ENCODE measurements around the gene ZNRD2. TPM values are rescaled to one million over a fixed set of nuclear protein-coding genes. Genes with fewer than 3 reads are reported as not detected.

The ZNRD2 gene
- polyA plus RNA-seq, 3 donors: 35.0 to 59.2 (median 54.7) TPM

DNA sequence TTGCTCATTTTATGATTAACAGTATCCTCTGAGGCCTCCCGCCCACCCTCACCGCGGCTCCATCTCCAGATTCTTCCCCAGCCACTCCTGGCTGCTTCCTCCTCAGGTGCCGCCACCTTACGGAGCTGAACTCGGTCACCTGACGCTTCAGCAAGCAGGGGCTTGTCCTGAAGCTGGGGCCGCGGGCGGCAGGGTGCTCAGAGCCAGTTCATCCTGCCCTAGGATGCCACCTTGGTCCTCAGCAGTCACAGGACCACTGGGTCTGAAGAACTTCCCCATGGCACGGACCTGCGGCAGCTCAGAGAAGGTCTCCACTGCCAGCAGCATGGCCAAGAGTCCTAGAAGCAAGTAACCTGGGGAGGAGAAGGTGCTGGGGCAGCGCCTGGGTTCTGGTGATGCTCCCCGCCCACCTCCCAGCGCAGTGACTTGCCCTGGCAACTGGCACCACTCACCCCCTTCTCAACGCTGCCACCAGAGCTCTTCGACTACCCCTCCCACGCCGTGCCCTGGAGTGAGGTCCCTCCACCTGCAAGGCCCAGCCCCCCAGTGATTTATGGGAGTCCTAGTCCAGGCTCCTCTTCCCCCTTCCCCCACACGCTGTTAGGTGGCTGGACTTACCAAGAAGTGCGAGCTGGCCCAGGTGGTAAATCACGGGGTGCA is 22.7 kb downstream of the ZNRD2 start:
- DNase-seq (ENCODE audit: extremely low read depth in 1 of 11, low read depth in 9 of 11, low spot score in 4 of 11): no peak

DNA sequence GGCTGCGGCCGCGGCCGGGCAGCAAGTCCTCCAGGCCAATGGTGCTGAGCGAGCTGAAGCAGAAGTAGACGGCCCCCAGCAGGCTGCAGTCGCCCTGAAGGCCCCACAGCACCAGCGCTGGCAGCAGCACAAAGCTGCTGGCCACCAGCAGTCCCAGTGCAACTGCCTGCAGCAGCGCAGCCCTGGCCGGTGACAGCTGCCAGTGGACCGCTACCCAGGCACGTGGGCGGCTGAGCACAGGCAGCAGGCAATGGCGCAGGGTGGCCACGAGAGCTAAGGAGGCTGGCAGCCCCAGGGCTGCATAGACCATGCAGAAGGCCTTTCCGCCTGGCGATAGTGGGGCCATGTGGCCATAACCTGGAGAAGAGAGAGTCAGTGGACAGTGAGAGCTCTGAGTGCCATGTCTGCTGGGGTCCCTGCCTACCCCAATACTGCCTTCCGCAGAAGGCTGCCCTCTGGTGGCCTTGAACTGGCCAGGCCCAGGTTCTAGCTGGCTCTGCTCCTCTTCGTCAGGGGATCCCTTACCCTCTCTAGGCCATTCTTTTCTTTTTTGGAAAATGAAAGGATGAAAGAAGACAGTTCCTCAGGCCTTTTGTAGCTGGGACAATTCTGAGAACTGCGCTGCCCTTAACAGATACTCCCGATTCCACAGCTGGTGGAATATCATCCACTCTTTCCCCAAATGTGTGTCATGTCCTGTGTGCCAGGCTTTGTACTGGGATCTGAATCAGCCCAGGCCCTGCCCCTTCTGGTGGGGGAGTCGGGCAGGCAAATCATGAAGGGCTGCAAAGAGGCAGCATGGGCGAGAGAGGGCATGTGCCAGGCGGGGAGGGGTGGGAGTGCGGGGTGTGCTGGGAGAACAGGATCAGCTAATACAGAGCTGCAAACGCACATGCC is 23.5 kb downstream of the ZNRD2 start:
- DNase-seq (ENCODE audit: extremely low read depth in 1 of 11, low read depth in 9 of 11, low spot score in 4 of 11): no peak

DNA sequence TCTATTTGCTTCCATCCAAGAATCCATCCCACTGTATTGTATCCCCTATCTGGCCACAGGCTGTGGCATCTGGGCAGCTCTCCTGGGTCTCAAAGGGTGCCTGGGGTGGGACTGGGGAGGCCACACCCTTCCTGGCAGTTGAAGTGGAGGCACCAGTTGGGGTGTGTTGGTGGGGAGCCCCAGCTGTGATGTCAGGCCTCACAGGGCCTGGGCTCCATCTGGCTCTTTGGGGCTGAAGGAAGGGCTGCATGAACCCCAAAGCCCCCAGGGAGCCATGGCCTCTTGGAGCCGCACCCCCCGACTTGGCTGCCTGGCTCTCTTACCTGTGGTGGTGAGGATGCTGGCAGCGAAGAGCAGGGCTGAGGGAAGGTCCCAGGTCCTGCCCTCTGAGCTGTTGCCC is 24.9 kb downstream of the ZNRD2 start:
- DNase-seq (ENCODE audit: extremely low read depth in 1 of 11, low read depth in 9 of 11, low spot score in 4 of 11): no peak

DNA sequence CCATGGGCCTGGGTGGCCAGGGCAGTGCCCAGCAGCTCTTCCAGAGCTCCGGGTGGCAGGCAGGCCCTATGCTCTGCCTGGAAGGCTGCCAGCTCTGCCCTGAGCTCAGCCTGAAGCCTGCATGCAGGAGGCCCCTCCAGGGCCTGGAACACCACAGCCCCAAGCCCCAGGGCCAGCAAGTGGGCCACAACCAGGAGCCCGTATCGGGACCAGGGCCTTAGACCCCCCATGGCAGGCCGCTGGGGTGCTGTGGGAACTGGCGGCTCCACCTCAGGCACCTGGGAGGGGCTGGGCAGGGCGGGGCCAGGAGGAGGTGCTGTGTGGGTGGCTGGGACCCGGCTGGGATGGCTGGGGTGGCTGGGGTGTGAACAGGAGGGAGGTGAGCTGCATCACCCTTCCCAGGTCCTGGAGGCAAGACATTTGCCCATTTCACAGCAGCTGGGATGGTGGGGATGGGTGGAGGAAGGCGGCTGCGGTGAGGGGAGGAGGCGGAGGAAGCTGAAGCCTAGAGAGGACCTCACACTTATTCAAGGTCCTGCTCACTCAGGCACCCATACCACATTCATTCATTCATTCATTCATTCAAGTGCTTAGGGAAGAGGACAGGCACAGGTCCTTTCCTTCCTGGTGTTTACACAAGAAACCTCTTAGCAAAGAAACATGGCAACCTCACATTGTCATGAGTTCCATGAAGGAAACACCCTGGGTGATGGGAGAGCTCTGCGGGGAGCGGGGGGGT is 25.4 kb downstream of the ZNRD2 start, which contains the start of gene KCNK7:
TSS of gene KCNK7 (minus strand) at position 258 of the 739 bp plus-strand sequence. CDS start at position 230, 28 bp downstream.
- no peak for DNase-seq (ENCODE audit: extremely low read depth in 1 of 11, low read depth in 9 of 11, low spot score in 4 of 11)

DNA sequence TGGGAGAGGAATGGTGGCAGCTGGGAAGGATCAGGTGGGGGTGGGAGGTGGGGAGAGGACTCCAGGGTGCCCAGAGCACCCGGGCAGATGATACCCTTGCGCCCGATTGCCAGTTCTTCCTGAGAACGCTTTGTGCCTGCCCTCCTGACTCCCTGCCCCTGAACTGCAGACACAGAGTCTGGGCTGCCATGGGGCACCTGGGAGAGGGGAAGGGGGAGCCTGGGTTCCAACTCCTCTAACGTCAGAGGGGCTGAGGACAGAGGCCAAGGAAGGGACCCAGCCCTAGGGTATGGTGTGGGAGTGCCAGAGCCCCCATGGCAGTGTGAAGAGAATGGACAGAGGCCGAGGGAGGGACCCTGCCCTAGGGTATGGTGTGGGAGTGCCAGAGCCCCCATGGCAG is 26.2 kb downstream of the ZNRD2 start:
- no peak for DNase-seq (ENCODE audit: extremely low read depth in 1 of 11, low read depth in 9 of 11, low spot score in 4 of 11)

DNA sequence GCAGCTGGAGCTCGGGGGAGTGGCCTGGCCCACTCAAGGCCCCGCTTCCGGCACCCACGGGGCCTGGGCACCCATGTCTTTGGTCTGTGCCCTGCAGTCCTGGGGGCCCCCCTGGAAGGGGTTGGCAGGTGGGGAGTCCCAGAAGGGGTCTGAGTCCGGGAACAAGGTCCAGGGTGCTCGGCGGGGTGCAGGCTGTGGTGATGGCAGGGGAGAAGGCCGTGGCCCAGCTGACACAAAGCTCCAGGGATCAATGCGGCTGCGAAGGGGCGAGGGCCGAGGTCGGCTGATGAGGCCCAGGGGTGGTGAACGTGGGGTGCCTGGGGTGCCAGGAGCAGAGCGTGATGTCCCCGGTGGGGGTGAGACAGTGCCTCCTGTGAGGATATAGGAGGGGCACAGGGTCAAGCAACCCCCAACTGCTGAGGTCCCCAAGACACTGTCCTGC is 28.0 kb downstream of the ZNRD2 start:
- no peak for DNase-seq (ENCODE audit: extremely low read depth in 1 of 11, low read depth in 9 of 11, low spot score in 4 of 11)

DNA sequence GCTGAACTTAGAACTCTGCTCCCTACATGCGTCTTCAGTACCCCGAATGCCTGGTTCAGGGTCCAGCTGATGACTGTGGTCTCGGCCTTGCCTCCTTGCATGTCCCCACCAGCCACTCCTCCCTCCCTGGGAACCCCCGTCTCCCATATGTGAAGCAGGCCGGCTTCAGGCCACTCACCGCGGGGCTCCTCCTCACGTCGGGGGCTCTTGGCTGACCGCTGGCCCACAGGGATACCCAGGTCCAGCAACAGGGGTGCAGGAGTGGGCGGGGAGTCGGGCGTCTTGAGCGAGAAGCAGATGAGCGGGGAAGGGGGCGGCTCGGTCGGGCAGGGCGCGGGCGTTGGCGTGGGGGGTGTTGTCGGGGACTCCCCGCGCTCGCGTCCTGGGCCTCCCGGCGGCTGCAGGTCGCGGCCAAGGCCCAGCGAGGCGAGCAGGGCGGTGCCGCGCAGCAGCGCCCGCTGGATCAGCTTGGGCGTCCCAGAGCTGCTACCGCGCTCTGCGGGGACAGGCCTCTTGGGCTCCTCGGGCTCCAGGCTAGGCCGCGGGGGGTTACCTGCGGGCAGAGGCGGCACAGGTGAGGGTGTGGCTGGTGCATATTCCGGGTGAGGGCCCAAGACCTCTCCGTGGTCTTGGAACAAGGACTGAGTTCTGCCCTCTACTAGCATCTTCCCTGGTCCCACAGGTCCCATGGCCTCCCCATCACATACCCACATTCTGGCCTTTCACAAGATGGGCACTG is 29.1 kb downstream of the ZNRD2 start:
- DNase-seq (ENCODE audit: extremely low read depth in 1 of 11, low read depth in 9 of 11, low spot score in 4 of 11): no peak

DNA sequence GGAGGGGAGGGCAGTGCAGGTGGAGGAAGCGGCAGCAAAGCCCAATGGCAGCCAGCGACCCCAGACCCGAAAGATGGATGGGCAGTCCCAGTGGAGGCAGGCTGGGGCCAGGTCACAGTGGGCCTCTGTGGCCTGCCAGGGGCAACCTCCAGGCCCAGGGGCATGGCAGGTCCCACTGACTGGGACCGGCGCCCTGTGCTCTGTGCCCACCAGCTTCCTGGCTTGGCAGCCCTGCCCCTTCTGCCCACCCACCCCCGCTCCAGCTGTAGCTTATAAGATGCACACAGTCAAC is 29.6 kb downstream of the ZNRD2 start:
- no peak for DNase-seq (ENCODE audit: extremely low read depth in 1 of 11, low read depth in 9 of 11, low spot score in 4 of 11)

DNA sequence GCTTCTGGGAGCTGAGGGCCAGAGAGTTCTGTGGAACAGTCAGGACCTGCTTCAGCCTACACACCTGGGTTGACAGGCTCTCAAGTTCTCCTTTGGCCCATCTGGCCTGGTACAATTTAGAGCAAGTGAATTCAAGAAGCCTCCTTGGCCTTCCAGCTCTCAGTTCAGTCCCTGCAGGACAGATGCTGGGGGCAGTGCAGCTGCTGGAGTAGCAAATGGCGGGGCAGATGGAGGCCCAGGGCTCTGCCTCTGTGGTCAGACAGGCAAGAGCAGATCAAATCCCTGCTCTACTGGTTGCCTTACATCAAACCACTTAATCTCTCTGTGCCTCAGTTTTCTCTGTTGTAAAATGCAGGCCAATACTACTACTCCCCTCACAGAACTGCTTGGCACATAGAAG is 34.0 kb downstream of the ZNRD2 start:
- no peak for DNase-seq (ENCODE audit: extremely low read depth in 1 of 11, low read depth in 9 of 11, low spot score in 4 of 11)

DNA sequence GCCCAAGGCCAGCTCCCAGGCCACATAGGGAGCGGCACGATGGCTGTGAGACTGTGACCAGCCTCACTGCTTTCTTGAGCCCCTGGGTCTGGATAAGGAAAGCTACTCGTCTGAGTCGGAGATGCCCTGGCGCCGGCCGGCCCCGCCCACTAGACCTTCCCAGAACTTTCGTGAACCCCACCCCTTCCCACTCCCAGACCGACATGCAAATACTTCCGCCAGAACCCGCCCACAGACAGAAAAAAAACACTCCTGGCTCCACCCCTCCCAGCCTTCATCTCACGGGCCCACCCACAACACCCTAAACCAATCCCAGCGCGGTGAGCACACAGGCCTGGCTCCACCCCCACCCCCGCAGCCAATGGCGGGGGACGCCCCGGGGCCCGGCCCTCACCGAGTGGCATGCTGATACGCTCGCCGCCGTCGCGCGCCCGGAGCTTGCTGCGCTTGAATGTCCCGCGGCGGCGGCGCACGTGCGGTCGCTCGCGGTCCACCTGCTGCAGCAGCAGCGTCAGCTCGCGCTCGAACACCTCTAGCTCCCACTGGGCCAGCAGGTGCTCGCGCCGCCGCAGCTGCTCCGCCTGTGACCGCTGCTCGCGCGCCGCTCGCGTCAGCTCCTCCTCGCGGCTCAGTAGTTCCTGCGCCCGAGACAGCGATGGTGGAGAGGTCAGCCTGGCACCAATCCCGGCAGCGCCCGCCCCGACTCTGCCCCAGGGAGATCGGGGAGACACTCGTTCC is 36.8 kb downstream of the ZNRD2 start:
- DNase-seq (ENCODE audit: extremely low read depth in 1 of 11, low read depth in 9 of 11, low spot score in 4 of 11): peak; percentile 75 to 95 (median 92)

DNA sequence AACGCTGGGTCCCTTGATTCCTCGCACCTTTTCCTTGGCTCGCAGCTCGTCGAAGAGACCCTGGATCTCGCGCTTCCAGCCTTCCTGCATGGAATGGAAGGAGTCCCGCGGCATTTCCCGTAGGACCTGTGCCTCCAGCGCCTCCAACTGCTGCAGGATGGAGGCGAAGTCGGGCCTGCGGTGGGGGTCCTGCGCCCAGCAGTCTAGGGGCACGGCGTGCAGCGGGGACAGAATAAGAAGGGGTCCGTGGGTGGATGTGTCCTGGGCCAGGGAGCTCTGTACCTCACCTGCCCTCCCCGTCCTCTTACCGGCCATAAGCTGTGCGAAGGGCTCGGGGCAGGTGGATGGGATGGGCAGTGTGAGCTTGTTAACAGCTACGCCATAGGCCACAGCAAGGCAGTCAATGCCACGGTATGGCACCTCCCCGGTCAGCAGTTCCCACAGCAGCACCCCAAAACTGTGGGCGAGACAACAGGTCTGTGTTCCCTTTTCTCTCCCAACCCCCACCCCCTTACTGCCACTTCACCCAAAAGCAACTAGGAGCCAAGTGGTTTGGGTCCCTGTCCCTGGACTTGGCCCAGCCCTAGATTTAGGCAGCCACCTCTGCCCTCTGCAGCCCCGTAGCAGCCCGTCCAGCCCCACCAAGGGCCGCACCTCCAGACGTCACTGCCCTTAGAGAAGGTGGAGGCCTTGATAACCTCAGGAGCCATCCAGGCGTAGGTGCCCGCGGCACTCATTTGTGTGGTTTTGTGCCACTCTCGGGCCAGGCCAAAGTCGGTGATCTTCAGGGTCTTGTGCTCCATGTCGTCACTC is 37.5 kb downstream of the ZNRD2 start:
- DNase-seq (ENCODE audit: extremely low read depth in 1 of 11, low read depth in 9 of 11, low spot score in 4 of 11): no peak

DNA sequence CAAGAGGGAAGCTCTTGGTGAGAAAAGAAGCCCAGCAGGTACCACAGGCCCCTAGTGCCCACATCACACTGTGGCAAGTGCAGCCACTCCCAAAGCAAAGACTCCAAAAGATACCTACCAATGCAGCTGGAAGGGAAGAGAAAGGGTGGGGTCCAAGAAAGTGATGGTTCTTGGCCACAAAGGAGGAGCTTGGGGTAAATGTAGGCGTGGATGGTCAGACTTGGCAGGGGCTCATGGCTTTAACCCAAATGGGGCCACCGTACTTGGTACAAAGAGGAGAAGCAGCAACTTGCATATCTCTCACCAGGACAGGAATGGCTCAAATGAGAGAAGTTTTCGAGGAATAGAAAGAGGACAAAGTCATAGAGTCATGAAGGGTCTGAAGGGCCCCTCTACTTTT is 39.0 kb downstream of the ZNRD2 start:
- no peak for DNase-seq (ENCODE audit: extremely low read depth in 1 of 11, low read depth in 9 of 11, low spot score in 4 of 11)

DNA sequence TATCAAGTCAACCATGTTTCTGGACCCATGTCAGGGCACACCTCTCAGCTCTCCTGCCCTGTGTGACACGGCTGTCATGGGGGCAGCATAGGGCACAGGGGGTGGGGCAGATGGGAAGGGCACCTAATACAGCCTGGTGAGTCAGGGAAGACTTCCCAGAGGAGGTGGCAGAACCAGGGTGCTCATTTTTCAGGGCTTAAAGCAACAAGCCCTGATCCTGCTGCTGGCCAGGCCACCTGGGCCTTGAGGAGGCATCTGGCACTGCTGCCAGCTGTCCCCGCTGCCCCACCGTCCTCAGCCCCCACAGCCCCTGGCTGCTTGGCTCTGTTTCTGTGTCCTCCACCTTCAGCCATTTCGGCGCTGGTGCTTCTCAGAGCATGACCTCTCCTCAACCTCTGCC is 39.4 kb downstream of the ZNRD2 start:
- DNase-seq (ENCODE audit: extremely low read depth in 1 of 11, low read depth in 9 of 11, low spot score in 4 of 11): no peak

DNA sequence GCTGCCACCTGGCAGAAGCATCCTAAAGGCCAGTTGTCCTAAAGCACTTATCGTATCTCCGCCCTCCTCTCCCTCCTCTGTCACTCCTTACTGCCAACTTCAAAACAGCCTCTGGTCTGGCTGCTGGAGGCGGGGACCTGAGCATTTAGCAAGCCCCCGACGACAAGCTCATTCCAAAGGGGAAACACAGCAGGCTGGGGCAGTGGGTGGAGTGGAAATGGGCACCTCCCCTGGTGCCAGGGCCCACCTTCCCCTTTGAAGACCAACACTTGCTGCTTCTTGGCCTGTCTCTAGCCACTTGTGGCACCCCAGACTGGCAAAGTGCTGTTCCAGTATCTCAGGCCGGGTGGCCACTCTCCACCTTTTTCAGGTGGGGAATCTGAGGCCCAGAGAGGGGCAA is 40.1 kb downstream of the ZNRD2 start:
- no peak for DNase-seq (ENCODE audit: extremely low read depth in 1 of 11, low read depth in 9 of 11, low spot score in 4 of 11)

DNA sequence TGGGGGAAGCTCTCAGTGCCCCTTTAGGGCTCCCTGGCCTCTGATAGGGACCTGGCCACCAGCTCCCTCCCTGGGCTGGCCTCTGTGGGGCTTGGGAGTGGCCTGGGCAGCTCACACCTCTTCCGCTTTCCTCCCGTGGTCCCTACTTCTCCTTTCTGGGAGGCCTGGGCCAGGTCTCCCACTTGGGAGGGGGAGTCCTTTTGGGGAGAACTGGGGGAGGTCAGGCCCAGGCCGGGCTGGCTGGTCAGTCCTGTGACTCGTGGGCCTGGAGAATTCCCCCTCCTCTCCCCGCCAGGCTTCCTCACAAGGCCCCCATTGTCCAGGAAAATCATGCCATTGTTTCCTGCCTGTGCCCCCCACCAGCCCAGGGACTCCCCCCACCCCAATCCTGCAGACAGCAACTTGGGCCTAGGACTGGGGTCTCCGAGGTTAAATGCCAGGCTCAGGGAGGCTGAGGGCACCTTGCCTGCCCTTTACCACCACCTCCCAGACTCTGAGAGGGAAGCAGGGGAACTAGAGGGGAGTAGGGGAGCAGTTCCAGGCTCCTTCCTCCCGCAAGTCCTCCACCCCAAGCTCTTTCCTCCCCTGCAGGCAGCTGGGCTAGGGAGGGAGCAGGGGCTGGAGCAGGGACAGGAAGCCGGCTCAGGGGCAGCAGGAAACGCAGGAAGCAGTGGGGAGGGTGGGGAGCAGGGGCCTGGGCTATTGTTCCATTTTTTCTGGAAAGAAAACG is 40.9 kb downstream of the ZNRD2 start:
- no peak for DNase-seq (ENCODE audit: extremely low read depth in 1 of 11, low read depth in 9 of 11, low spot score in 4 of 11)

DNA sequence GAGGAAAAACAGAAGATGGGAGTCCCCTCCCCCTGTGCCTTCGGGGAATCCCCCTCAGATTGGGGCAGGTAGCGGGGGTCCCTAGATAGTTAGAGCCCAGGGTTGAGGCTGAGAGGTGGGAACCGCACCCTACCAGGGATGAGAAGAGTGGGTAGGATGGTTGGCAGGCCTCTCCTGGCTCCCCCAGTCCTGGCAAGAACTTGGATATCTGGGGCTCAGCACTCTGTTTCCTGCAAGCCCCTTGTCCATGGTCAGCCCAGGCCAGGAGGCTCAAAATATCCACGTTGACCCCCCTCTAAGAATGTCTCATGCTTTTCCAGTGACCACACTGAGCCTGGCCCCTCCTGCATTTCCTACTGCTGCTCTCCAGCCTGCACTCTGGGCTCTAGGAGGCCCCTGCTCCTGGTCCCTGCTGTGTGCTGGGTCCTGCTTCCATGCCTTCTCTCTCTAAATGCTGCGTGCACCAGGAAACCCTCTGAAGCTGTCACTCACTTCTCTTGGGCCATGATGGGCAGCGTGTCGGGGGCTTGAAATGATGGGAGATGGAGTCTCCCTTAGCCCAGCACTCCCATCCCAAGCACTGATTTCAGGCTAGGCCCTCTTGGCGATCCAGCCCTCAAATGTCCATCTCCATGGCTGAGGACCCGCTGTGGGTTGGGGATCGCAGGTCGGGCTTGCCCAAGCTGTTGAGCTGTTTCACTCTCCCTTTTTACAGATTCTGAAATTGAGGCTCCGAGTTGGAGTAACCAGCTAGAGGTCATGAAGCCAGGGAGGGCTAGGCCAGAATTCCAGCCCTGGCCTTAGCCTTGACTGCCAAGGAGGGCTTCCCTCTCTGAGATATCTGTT is 41.7 kb downstream of the ZNRD2 start:
- no peak for DNase-seq (ENCODE audit: extremely low read depth in 1 of 11, low read depth in 9 of 11, low spot score in 4 of 11)
